HG03457 (cell line): ENCODE measurements around the gene RNF138.
A peak's percentile ranks its signal among the peaks of the same experiment; 100 is the strongest.
"Not testable (repeated sequence)": the region's sequence is repeated elsewhere in the genome, so short reads cannot be mapped to it uniquely, and the experiment has no call there.

ENCODE experiments used
- ATAC-seq: cut with Tn5 transposase; IDR thresholded peaks from one replicate; pipeline ENCODE4 v1.9.1; 2021; ENCODE audit warnings: moderate number of reproducible peaks; ENCODE audit not compliant: unreplicated experiment

Gene RNF138

GRCh38 chr18:32091724-32092421 is at the start of gene RNF138:
TSS of gene RNF138 (plus strand) at chr18:32091874. CDS start at chr18:32092777, 903 bp downstream.
- peak; percentile 44 for ATAC-seq

GRCh38 chr18:32042337-32042736 is 49.3 kb upstream of the RNF138 start:
- ATAC-seq = no peak

GRCh38 chr18:32048507-32049091 is 43.1 kb upstream of the RNF138 start:
- no peak for ATAC-seq

GRCh38 chr18:32049393-32050171 is 42.1 kb upstream of the RNF138 start:
- peak; percentile 46 for ATAC-seq

- ATAC-seq = no peak
Observed at GRCh38 chr18:32056613-32057358, 34.9 kb upstream of the RNF138 start.

GRCh38 chr18:32057624-32058165 is 34.0 kb upstream of the RNF138 start:
- no peak for ATAC-seq

- ATAC-seq = no peak
Observed at GRCh38 chr18:32060026-32060425, 31.6 kb upstream of the RNF138 start.

GRCh38 chr18:32067375-32068167 is 24.1 kb upstream of the RNF138 start:
- no peak for ATAC-seq

- no peak for ATAC-seq
Observed at GRCh38 chr18:32072321-32072720, 19.4 kb upstream of the RNF138 start.

GRCh38 chr18:32074206-32074605 is 17.5 kb upstream of the RNF138 start:
- ATAC-seq = no peak

GRCh38 chr18:32078845-32079244 is 12.8 kb upstream of the RNF138 start:
- ATAC-seq = no peak

GRCh38 chr18:32081881-32082280 is 9.8 kb upstream of the RNF138 start:
- ATAC-seq = no peak

- ATAC-seq = no peak
Observed at GRCh38 chr18:32083781-32084180, 7.9 kb upstream of the RNF138 start.

GRCh38 chr18:32086881-32087280 is 4.8 kb upstream of the RNF138 start:
- ATAC-seq = no peak

- not testable (repeated sequence) for ATAC-seq
Observed at GRCh38 chr18:32090831-32091230, 843 bp upstream of the RNF138 start.

GRCh38 chr18:32091325-32091723 is 350 bp upstream of the RNF138 start:
- no peak for ATAC-seq

GRCh38 chr18:32092422-32093101 is 888 bp downstream of the RNF138 start:
- peak; percentile 67 for ATAC-seq

- peak; percentile 36 for ATAC-seq
Observed at GRCh38 chr18:32093102-32093511, 1.4 kb downstream of the RNF138 start.

GRCh38 chr18:32093523-32093922 is 1.8 kb downstream of the RNF138 start:
- ATAC-seq = no peak
